ENCODE data around the gene PNPLA1.

PNPLA1 gene

DNA sequence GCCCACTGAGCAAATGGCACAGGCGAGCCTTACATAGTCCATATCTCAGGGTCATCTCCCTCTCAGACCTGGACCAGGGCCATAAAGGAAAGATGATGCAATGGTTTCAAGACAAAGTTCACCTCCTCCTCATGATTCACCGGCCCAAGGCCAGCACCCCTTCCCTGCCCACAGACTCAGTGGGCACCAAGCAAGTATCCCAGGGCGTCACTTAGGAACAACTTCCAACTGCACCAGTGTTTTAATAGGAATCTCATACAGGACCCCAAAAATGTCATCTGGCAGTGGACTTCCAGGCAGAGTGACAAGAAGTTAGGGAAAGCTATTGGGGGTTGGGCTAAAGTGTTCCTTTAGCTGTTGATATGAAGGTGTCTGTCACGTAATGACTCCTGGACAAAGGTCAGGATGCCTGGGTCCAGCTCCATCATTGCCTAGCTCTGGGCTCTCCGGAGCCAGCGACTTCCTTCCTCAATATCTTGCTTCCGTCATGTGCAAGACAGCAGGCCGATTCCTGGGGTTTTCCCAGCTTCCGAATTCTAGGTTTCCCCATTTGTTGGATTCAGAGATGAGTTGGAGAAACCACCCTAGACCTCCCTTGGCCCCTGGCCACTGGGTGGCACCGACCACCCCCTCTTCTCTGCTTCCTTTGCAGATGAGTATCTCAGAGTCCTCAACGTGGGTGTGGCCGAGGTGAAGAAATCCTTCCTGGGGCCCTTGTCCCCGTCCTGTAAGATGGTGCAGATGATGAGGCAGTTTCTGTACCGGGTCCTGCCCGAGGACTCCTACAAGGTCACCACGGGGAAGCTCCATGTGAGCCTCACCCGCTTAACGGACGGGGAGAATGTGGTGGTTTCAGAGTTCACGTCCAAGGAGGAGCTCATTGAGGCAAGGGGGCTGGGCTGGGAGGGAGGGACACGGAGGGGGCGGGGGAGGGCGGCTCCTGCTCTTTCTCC lies 21.1 kb downstream of the PNPLA1 start:
- TF ChIP-seq, protein P1, sequence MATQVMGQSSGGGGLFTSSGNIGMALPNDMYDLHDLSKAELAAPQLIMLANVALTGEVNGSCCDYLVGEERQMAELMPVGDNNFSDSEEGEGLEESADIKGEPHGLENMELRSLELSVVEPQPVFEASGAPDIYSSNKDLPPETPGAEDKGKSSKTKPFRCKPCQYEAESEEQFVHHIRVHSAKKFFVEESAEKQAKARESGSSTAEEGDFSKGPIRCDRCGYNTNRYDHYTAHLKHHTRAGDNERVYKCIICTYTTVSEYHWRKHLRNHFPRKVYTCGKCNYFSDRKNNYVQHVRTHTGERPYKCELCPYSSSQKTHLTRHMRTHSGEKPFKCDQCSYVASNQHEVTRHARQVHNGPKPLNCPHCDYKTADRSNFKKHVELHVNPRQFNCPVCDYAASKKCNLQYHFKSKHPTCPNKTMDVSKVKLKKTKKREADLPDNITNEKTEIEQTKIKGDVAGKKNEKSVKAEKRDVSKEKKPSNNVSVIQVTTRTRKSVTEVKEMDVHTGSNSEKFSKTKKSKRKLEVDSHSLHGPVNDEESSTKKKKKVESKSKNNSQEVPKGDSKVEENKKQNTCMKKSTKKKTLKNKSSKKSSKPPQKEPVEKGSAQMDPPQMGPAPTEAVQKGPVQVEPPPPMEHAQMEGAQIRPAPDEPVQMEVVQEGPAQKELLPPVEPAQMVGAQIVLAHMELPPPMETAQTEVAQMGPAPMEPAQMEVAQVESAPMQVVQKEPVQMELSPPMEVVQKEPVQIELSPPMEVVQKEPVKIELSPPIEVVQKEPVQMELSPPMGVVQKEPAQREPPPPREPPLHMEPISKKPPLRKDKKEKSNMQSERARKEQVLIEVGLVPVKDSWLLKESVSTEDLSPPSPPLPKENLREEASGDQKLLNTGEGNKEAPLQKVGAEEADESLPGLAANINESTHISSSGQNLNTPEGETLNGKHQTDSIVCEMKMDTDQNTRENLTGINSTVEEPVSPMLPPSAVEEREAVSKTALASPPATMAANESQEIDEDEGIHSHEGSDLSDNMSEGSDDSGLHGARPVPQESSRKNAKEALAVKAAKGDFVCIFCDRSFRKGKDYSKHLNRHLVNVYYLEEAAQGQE (IDR thresholded peaks at IDR 0.05; ENCODE audit: insufficient read depth in 1 of 2, low read depth in 2 of 2, low read length in 2 of 2), result no peak
- TF ChIP-seq TAF1 (IDR thresholded peaks at IDR 0.05; ENCODE audit: borderline replicate concordance, insufficient read depth, low read length), result no peak
- TF ChIP-seq POLR2AphosphoS5 (IDR thresholded peaks at IDR 0.05; ENCODE audit: low read depth, low read length), result no peak
- no peak for TF ChIP-seq SIN3A (IDR thresholded peaks at IDR 0.05; ENCODE audit: borderline replicate concordance, insufficient read depth, low read length)
- no peak for TF ChIP-seq FOXP2 (optimal IDR thresholded peaks at IDR 0.05; ENCODE audit: borderline replicate concordance, extremely low read depth, extremely low read length, insufficient read depth)

DNA sequence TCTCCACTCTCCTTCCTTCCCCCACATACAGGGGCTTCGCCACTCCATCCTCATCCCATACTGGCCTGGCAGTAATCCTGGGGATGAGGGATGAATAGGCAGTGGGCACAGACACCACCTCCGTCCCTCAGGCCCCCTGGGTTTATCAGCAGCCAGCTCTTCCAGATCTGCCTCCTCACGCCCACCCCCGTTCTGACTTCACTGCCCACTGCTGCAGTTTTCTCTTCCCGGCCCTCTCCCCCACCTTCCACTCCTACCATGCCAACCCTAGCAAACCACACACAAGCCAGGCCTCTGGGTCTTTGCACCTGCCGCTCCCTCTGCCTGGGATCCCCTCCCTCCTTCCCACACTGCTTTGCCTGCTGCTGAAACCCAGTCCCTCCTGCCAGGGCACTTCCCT lies 22.3 kb downstream of the PNPLA1 start:
- TF ChIP-seq SIN3A (IDR thresholded peaks at IDR 0.05; ENCODE audit: borderline replicate concordance, insufficient read depth, low read length), result no peak
- no peak for TF ChIP-seq POLR2AphosphoS5 (IDR thresholded peaks at IDR 0.05; ENCODE audit: low read depth, low read length)
- TF ChIP-seq FOXP2 (optimal IDR thresholded peaks at IDR 0.05; ENCODE audit: borderline replicate concordance, extremely low read depth, extremely low read length, insufficient read depth), result no peak
- TF ChIP-seq TAF1 (IDR thresholded peaks at IDR 0.05; ENCODE audit: borderline replicate concordance, insufficient read depth, low read length), result no peak

DNA sequence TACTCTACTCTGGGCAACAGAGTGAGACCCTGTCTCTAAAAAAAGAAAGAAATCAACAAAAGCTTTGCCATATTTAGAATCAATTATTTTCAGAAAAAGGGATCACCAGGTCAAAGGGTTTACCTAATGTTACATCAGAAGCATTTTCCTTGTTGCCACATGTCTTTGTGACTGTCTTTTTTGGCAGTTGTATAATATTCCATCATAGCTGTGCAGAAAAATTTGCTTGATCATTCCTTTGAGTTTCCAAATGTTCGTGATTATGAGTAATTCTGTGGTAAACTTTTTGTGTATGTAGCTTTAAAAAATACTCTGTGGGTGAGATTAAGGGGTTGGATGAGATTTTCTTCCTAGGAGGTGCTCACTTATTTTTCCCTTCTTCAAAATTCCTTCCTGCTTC lies 26.4 kb downstream of the PNPLA1 start:
- no peak for TF ChIP-seq TAF1 (IDR thresholded peaks at IDR 0.05; ENCODE audit: borderline replicate concordance, insufficient read depth, low read length)
- TF ChIP-seq, protein P1 (IDR thresholded peaks at IDR 0.05; ENCODE audit: insufficient read depth in 1 of 2, low read depth in 2 of 2, low read length in 2 of 2), result no peak
- TF ChIP-seq SIN3A (IDR thresholded peaks at IDR 0.05; ENCODE audit: borderline replicate concordance, insufficient read depth, low read length), result no peak
- no peak for TF ChIP-seq POLR2AphosphoS5 (IDR thresholded peaks at IDR 0.05; ENCODE audit: low read depth, low read length)
- no peak for TF ChIP-seq FOXP2 (optimal IDR thresholded peaks at IDR 0.05; ENCODE audit: borderline replicate concordance, extremely low read depth, extremely low read length, insufficient read depth)

DNA sequence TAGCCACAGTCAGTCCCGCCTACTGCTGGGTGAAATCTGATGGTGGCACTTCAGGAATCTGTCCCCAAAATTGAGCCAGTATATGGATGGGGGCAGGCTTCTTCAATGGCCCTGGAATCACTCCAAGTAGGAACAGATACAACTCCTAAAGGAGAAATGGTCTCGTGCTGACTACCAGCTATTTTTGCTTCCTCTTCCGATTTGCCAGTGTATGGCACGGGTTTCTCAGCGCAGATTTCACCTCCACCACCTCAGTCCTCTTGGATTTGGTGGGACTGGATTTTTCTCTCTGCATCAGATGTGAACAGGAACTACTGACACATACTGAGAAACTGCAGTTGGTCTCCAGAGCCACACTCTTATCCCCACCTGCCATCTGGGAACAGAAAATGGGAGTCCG lies 27.2 kb downstream of the PNPLA1 start:
- no peak for TF ChIP-seq FOXP2 (optimal IDR thresholded peaks at IDR 0.05; ENCODE audit: borderline replicate concordance, extremely low read depth, extremely low read length, insufficient read depth)
- TF ChIP-seq, protein P1 (IDR thresholded peaks at IDR 0.05; ENCODE audit: insufficient read depth in 1 of 2, low read depth in 2 of 2, low read length in 2 of 2), result no peak
- TF ChIP-seq SIN3A (IDR thresholded peaks at IDR 0.05; ENCODE audit: borderline replicate concordance, insufficient read depth, low read length), result no peak
- TF ChIP-seq TAF1 (IDR thresholded peaks at IDR 0.05; ENCODE audit: borderline replicate concordance, insufficient read depth, low read length), result no peak
- TF ChIP-seq POLR2AphosphoS5 (IDR thresholded peaks at IDR 0.05; ENCODE audit: low read depth, low read length), result no peak

DNA sequence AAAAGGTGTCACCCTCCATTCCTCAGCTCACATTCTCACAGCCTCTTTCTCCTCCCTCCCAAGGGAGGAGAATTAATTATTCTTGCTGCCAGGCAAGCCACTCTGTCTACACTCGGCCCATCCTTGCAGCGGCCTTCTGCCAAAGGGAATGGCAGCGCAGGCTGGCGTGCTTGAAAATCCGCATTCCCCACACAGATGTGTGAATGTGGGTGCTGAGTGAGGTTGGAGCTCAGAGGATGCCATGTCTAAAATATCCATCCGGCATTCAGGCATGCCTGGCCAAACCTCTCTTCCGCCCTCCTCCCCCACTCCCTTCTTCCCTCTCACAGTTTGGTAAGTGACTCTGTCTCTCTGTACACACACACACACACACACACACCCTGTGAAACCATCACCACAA lies 27.7 kb downstream of the PNPLA1 start:
- no peak for TF ChIP-seq SIN3A (IDR thresholded peaks at IDR 0.05; ENCODE audit: borderline replicate concordance, insufficient read depth, low read length)
- TF ChIP-seq, protein P1 (IDR thresholded peaks at IDR 0.05; ENCODE audit: insufficient read depth in 1 of 2, low read depth in 2 of 2, low read length in 2 of 2), result no peak
- no peak for TF ChIP-seq POLR2AphosphoS5 (IDR thresholded peaks at IDR 0.05; ENCODE audit: low read depth, low read length)
- no peak for TF ChIP-seq FOXP2 (optimal IDR thresholded peaks at IDR 0.05; ENCODE audit: borderline replicate concordance, extremely low read depth, extremely low read length, insufficient read depth)
- TF ChIP-seq TAF1 (IDR thresholded peaks at IDR 0.05; ENCODE audit: borderline replicate concordance, insufficient read depth, low read length), result no peak

Data from PFSK-1 (cell line).